Keratinocyte (primary cell): ENCODE data around the gene SCD.
"Not testable (repeated sequence)": the region's sequence is repeated elsewhere in the genome, so short reads cannot be mapped to it uniquely, and the experiment has no call there.

ENCODE experiments used
- CTCF ChIP-seq, 3 experiments: IDR thresholded peaks in 1 of 3; conservative IDR thresholded peaks in 1 of 3; optimal IDR thresholded peaks in 1 of 3; 2 replicates in 2 of 3; 3 replicates in 1 of 3; pipeline versions ENCODE3 to v1.5.1; 2011; ENCODE audit warnings: low read length in 3 of 3, mild to moderate bottlenecking in 3 of 3, moderate library complexity in 2 of 3, control low read depth in 1 of 3, inconsistent platforms in 1 of 3; ENCODE audit not compliant: insufficient read depth in 2 of 3; ENCODE audit errors: extremely low read depth in 1 of 3
- EZH2 ChIP-seq: IDR thresholded peaks from one replicate; pipeline ENCODE4 v1.6.1; 2012; ENCODE audit warnings: inconsistent platforms, mild to moderate bottlenecking, low read length, moderate library complexity

GRCh38 chr10:100376656-100377055 lies 29.6 kb downstream of the SCD start:
- TF ChIP-seq CTCF (optimal IDR thresholded peaks at IDR 0.05 in 1 of 3, IDR thresholded peaks at IDR 0.05 in 1 of 3, conservative IDR thresholded peaks at IDR 0.05 in 1 of 3; ENCODE audit: extremely low read depth in 1 of 3, insufficient read depth in 2 of 3, low read length in 3 of 3); EZH2: not testable (repeated sequence)
